HepG2 (cell line): ENCODE measurements around the gene AGBL1.

Source experiments
- CTCF ChIP-seq: sonication (generic); formaldehyde crosslinking; IDR thresholded peaks from 2 replicates; pipeline ENCODE4 v1.5.0; 2020; ENCODE audit warnings: mild to moderate bottlenecking, missing genetic modification reagents, moderate library complexity
- HNF4G ChIP-seq, 2 experiments: sonication (generic) in 1 of 2; formaldehyde crosslinking in 1 of 2; IDR thresholded peaks; 2 replicates each; pipeline versions ENCODE4 v1.4.0 to v1.6.1; 2011 to 2020; ENCODE audit warnings: borderline replicate concordance in 2 of 2, low read depth in 2 of 2, mild to moderate bottlenecking in 2 of 2, low read length in 1 of 2, missing genetic modification reagents in 1 of 2, moderate library complexity in 1 of 2
- JUND ChIP-seq: sonication (generic); formaldehyde crosslinking; IDR thresholded peaks from 2 replicates; pipeline ENCODE4 v1.8.0; 2022; ENCODE audit warnings: mild to moderate bottlenecking, missing genetic modification reagents
- KLF15 ChIP-seq: sonication (generic); formaldehyde crosslinking; IDR thresholded peaks from 2 replicates; pipeline ENCODE4 v1.8.1; 2023; ENCODE audit warnings: borderline replicate concordance, mild to moderate bottlenecking, inconsistent platforms, missing genetic modification reagents, mixed read lengths
- RFX1 ChIP-seq: fragments of 450-650 bp; IDR thresholded peaks from 2 replicates; pipeline ENCODE4 v1.6.1; 2017
- TBP ChIP-seq: sonication (generic); formaldehyde crosslinking; IDR thresholded peaks from 2 replicates; pipeline ENCODE4 v1.5.0; 2020; ENCODE audit warnings: missing genetic modification reagents
- ZBTB34 ChIP-seq: sonication (generic); formaldehyde crosslinking; IDR thresholded peaks from 2 replicates; pipeline ENCODE4 v1.8.0; 2022; ENCODE audit warnings: mild to moderate bottlenecking, missing genetic modification reagents
- ZNF263 ChIP-seq: sonication (generic); formaldehyde crosslinking; IDR thresholded peaks from 2 replicates; pipeline ENCODE4 v1.4.0; 2020; ENCODE audit warnings: missing genetic modification reagents
- ZNF549 ChIP-seq: sonication (generic); formaldehyde crosslinking; IDR thresholded peaks from 2 replicates; pipeline ENCODE4 v1.5.0; 2020; ENCODE audit warnings: missing genetic modification reagents

- TF ChIP-seq ZNF549 (CRISPR knock-in tag): no peak
- no peak for TF ChIP-seq TBP (CRISPR knock-in tag)
- TF ChIP-seq CTCF (CRISPR knock-in tag): no peak
- no peak for TF ChIP-seq RFX1
- no peak for TF ChIP-seq JUND (CRISPR knock-in tag)
- TF ChIP-seq ZBTB34 (CRISPR knock-in tag): no peak
- TF ChIP-seq HNF4G (IDR thresholded peaks at IDR 0.05; ENCODE audit: borderline replicate concordance, low read depth, low read length): no peak
- no peak for TF ChIP-seq HNF4G (CRISPR knock-in tag; IDR thresholded peaks at IDR 0.05; ENCODE audit: borderline replicate concordance, low read depth)
- no peak for TF ChIP-seq ZNF263 (CRISPR knock-in tag)
- no peak for TF ChIP-seq KLF15 (CRISPR knock-in tag)
Measured at GRCh38 chr15:86591158-86591557, 511.5 kb downstream of the AGBL1 start.
